HFFc6 (cell line): ENCODE data around the gene ZCCHC14. TPM values are rescaled to one million over a fixed set of nuclear protein-coding genes. Genes with fewer than 3 reads are reported as not detected.

Source experiments
- DNase-seq: peaks from one replicate; pipeline ENCODE4 v3.0.0-alpha.2; 2018
- H3K27ac Mint-ChIP-seq: 2 replicates; pipeline ENCODE4 v1.8.0; 2020; ENCODE audit warnings: mild to moderate bottlenecking, mixed read lengths
- H3K27me3 Mint-ChIP-seq: 2 replicates; pipeline ENCODE4 v1.8.0; 2021; ENCODE audit warnings: mild to moderate bottlenecking, moderate library complexity, mixed read lengths; ENCODE audit not compliant: insufficient read depth
- H3K36me3 Mint-ChIP-seq: 2 replicates; pipeline ENCODE4 v1.8.0; 2021; ENCODE audit warnings: low read depth, mixed read lengths
- H3K4me1 Mint-ChIP-seq: 2 replicates; pipeline ENCODE4 v1.8.0; 2020; ENCODE audit warnings: low read depth, mixed read lengths
- H3K4me3 Mint-ChIP-seq: 2 replicates; pipeline ENCODE4 v1.8.0; 2020; ENCODE audit warnings: mild to moderate bottlenecking, moderate library complexity, mixed read lengths
- H3K9me3 Mint-ChIP-seq: 2 replicates; pipeline ENCODE4 v1.8.0; 2020; ENCODE audit warnings: mild to moderate bottlenecking, mixed read lengths
- CTCF ChIP-seq: fragments of 200-600 bp; sonication (generic); IDR thresholded peaks from 2 replicates; pipeline ENCODE4 v1.5.0; 2021; ENCODE audit warnings: antibody characterized with exemption, mild to moderate bottlenecking
- total RNA-seq, 6 experiments: library from RNA; stranded (reverse); fragmentation: NEBNext Ultra II Directional; extraction: Animal tissue kit (Norgen Biotek cat#: 25700); gene quantifications; 2 replicates in 1 of 6; 3 replicates in 5 of 6; pipeline ENCODE4 v1.2.3, GENCODE V29; 2021

ZCCHC14 gene
- total RNA-seq, 6 experiments from 2014 or later = 10.6 to 13.7 (median 13.3) TPM

GRCh38 chr16:87420026-87421002 is 72.5 kb downstream of the ZCCHC14 start:
- H3K4me1 Mint-ChIP-seq = no peaks in the 10 kb centered on the region
- no peaks in the 10 kb centered on the region for H3K9me3 Mint-ChIP-seq
- H3K36me3 Mint-ChIP-seq = peaks cover 24% of the 10 kb centered on the region
- peak; percentile 53 for TF ChIP-seq CTCF
- peaks cover 8% of the 10 kb centered on the region for H3K27me3 Mint-ChIP-seq
- H3K4me3 Mint-ChIP-seq = no peak overlapping the region
- no peak for DNase-seq
- no peak overlapping the region for H3K27ac Mint-ChIP-seq

- H3K27me3 Mint-ChIP-seq = peaks cover 2% of the 10 kb centered on the region; the same call in 1 of the 2 replicates
- DNase-seq = no peak
- peaks cover 26% of the 10 kb centered on the region for H3K36me3 Mint-ChIP-seq
- H3K27ac Mint-ChIP-seq = no peak overlapping the region
- no peaks in the 10 kb centered on the region for H3K9me3 Mint-ChIP-seq
- TF ChIP-seq CTCF = no peak
- no peaks in the 10 kb centered on the region for H3K4me1 Mint-ChIP-seq
- no peak overlapping the region for H3K4me3 Mint-ChIP-seq
These were observed 74.2 kb downstream of the ZCCHC14 start for GRCh38 chr16:87418644-87419043.

GRCh38 chr16:87418216-87418615 is 74.6 kb downstream of the ZCCHC14 start:
- DNase-seq = no peak
- no peak overlapping the region for H3K4me3 Mint-ChIP-seq
- H3K27ac Mint-ChIP-seq = no peak overlapping the region
- H3K4me1 Mint-ChIP-seq = no peaks in the 10 kb centered on the region
- 0 out of 2 replicates have a peak, but pooled peaks have one; percentile 7 for TF ChIP-seq CTCF
- no peaks in the 10 kb centered on the region for H3K9me3 Mint-ChIP-seq
- H3K36me3 Mint-ChIP-seq = peaks cover 30% of the 10 kb centered on the region
- H3K27me3 Mint-ChIP-seq = peaks cover 2% of the 10 kb centered on the region; the same call in 1 of the 2 replicates

- TF ChIP-seq CTCF = no peak
- Mint-ChIP-seq H3K27me3 (peaks cover 2% of the 10 kb centered on the region; the same call in 1 of the 2 replicates), H3K27ac (no peak overlapping the region), H3K4me1 (no peaks in the 10 kb centered on the region), H3K4me3 (no peak overlapping the region), H3K9me3 (no peaks in the 10 kb centered on the region), H3K36me3 (peaks cover 27% of the 10 kb centered on the region)
- DNase-seq = no peak
These were observed 75.3 kb downstream of the ZCCHC14 start for GRCh38 chr16:87417528-87417910.

GRCh38 chr16:87416826-87417527 is 75.8 kb downstream of the ZCCHC14 start:
- H3K4me3 Mint-ChIP-seq = no peak overlapping the region
- peaks cover 2% of the 10 kb centered on the region; the same call in 1 of the 2 replicates for H3K27me3 Mint-ChIP-seq
- peak; percentile 46 for DNase-seq
- H3K9me3 Mint-ChIP-seq = no peaks in the 10 kb centered on the region
- H3K27ac Mint-ChIP-seq = no peak overlapping the region
- peaks cover 26% of the 10 kb centered on the region for H3K36me3 Mint-ChIP-seq
- TF ChIP-seq CTCF = peak; percentile 92
- no peaks in the 10 kb centered on the region for H3K4me1 Mint-ChIP-seq
